ENCODE data around the gene SRGAP3.
"Not testable (repeated sequence)": the region's sequence is repeated elsewhere in the genome, so short reads cannot be mapped to it uniquely, and the experiment has no call there.

SRGAP3 gene

GRCh38 chr3:9102240-9102981 lies 147.0 kb downstream of the SRGAP3 start:
- no peak overlapping the region for H3K4me3 Mint-ChIP-seq
- H3K4me1 Mint-ChIP-seq, result no peaks in the 10 kb centered on the region
- no peak for ATAC-seq (replicated peaks; ENCODE audit: extremely low read depth, poor library complexity, severe bottlenecking)
- no peaks in the 10 kb centered on the region for H3K9me3 Mint-ChIP-seq
- H3K27me3 Mint-ChIP-seq, result peaks cover 16% of the 10 kb centered on the region
- no peak for DNase-seq (ENCODE audit: low spot score in 2 of 2)
- H3K36me3 Mint-ChIP-seq (ENCODE audit: insufficient read depth), result no peaks in the 10 kb centered on the region
- no peak overlapping the region for H3K27ac Mint-ChIP-seq (ENCODE audit: low read depth)

GRCh38 chr3:9101286-9101685 lies 148.2 kb downstream of the SRGAP3 start:
- no peak for DNase-seq (ENCODE audit: low spot score in 2 of 2)
- Mint-ChIP-seq H3K9me3 (no peaks in the 10 kb centered on the region), H3K36me3 (ENCODE audit: insufficient read depth) (no peaks in the 10 kb centered on the region), H3K4me3 (no peak overlapping the region), H3K27ac (ENCODE audit: low read depth) (no peak overlapping the region), H3K27me3 (peaks cover 16% of the 10 kb centered on the region), H3K4me1 (no peaks in the 10 kb centered on the region)
- ATAC-seq (replicated peaks; ENCODE audit: extremely low read depth, poor library complexity, severe bottlenecking), result no peak

- Mint-ChIP-seq H3K9me3 (no peaks in the 10 kb centered on the region), H3K4me1 (no peaks in the 10 kb centered on the region), H3K27ac (ENCODE audit: low read depth) (no peak overlapping the region), H3K27me3 (peaks cover 16% of the 10 kb centered on the region), H3K36me3 (ENCODE audit: insufficient read depth) (no peaks in the 10 kb centered on the region), H3K4me3 (no peak overlapping the region)
- DNase-seq (ENCODE audit: low spot score in 2 of 2) (no peak), ATAC-seq (replicated peaks; ENCODE audit: extremely low read depth, poor library complexity, severe bottlenecking) (no peak)
These were observed 148.9 kb downstream of the SRGAP3 start for GRCh38 chr3:9100513-9100894.

- Mint-ChIP-seq H3K27me3 (peaks cover 16% of the 10 kb centered on the region), H3K4me3 (no peak overlapping the region), H3K36me3 (ENCODE audit: insufficient read depth) (no peaks in the 10 kb centered on the region), H3K4me1 (no peaks in the 10 kb centered on the region), H3K9me3 (no peaks in the 10 kb centered on the region), H3K27ac (ENCODE audit: low read depth) (no peak overlapping the region)
- ATAC-seq (replicated peaks; ENCODE audit: extremely low read depth, poor library complexity, severe bottlenecking) (no peak), DNase-seq (ENCODE audit: low spot score in 2 of 2) (no peak)
These were observed 149.5 kb downstream of the SRGAP3 start for GRCh38 chr3:9099702-9100512.

- H3K9me3 Mint-ChIP-seq, result no peaks in the 10 kb centered on the region
- H3K4me3 Mint-ChIP-seq, result no peak overlapping the region
- ATAC-seq (replicated peaks; ENCODE audit: extremely low read depth, poor library complexity, severe bottlenecking) (no peak), DNase-seq (ENCODE audit: low spot score in 2 of 2) (no peak)
- H3K27me3 Mint-ChIP-seq, result peaks cover 16% of the 10 kb centered on the region
- no peak overlapping the region for H3K27ac Mint-ChIP-seq (ENCODE audit: low read depth)
- no peaks in the 10 kb centered on the region for H3K4me1 Mint-ChIP-seq
- no peaks in the 10 kb centered on the region for H3K36me3 Mint-ChIP-seq (ENCODE audit: insufficient read depth)
These were observed 150.4 kb downstream of the SRGAP3 start for GRCh38 chr3:9098716-9099675.

GRCh38 chr3:9097495-9097894 lies 152.0 kb downstream of the SRGAP3 start:
- Mint-ChIP-seq H3K27ac (ENCODE audit: low read depth) (no peak overlapping the region), H3K9me3 (no peaks in the 10 kb centered on the region), H3K4me3 (no peak overlapping the region), H3K4me1 (no peaks in the 10 kb centered on the region), H3K27me3 (peaks cover 16% of the 10 kb centered on the region), H3K36me3 (ENCODE audit: insufficient read depth) (no peaks in the 10 kb centered on the region)
- ATAC-seq (replicated peaks; ENCODE audit: extremely low read depth, poor library complexity, severe bottlenecking), result no peak
- no peak for DNase-seq (ENCODE audit: low spot score in 2 of 2)

GRCh38 chr3:9091486-9092235 lies 157.8 kb downstream of the SRGAP3 start:
- Mint-ChIP-seq H3K4me3 (no peak overlapping the region), H3K9me3 (no peaks in the 10 kb centered on the region), H3K36me3 (ENCODE audit: insufficient read depth) (no peaks in the 10 kb centered on the region), H3K27ac (ENCODE audit: low read depth) (no peak overlapping the region), H3K27me3 (no peaks in the 10 kb centered on the region), H3K4me1 (no peaks in the 10 kb centered on the region)
- DNase-seq (ENCODE audit: low spot score in 2 of 2) (no peak), ATAC-seq (replicated peaks; ENCODE audit: extremely low read depth, poor library complexity, severe bottlenecking) (no peak)

GRCh38 chr3:9088441-9089353 lies 160.7 kb downstream of the SRGAP3 start:
- ATAC-seq (replicated peaks; ENCODE audit: extremely low read depth, poor library complexity, severe bottlenecking) (no peak), DNase-seq (ENCODE audit: low spot score in 2 of 2) (no peak)
- Mint-ChIP-seq H3K4me1 (no peaks in the 10 kb centered on the region), H3K9me3 (no peaks in the 10 kb centered on the region), H3K27ac (ENCODE audit: low read depth) (no peak overlapping the region), H3K36me3 (ENCODE audit: insufficient read depth) (no peaks in the 10 kb centered on the region), H3K27me3 (no peaks in the 10 kb centered on the region), H3K4me3 (no peak overlapping the region)

- no peaks in the 10 kb centered on the region for H3K9me3 Mint-ChIP-seq
- no peak overlapping the region for H3K27ac Mint-ChIP-seq (ENCODE audit: low read depth)
- ATAC-seq (replicated peaks; ENCODE audit: extremely low read depth, poor library complexity, severe bottlenecking) (no peak), DNase-seq (ENCODE audit: low spot score in 2 of 2) (no peak)
- H3K36me3 Mint-ChIP-seq (ENCODE audit: insufficient read depth), result no peaks in the 10 kb centered on the region
- H3K4me1 Mint-ChIP-seq, result no peaks in the 10 kb centered on the region
- H3K4me3 Mint-ChIP-seq, result no peak overlapping the region
- no peaks in the 10 kb centered on the region for H3K27me3 Mint-ChIP-seq
These were observed 161.5 kb downstream of the SRGAP3 start for GRCh38 chr3:9087831-9088413.

GRCh38 chr3:9085428-9085827 lies 164.0 kb downstream of the SRGAP3 start:
- not testable (repeated sequence) for H3K27me3 Mint-ChIP-seq; H3K27ac Mint-ChIP-seq (ENCODE audit: low read depth); DNase-seq (ENCODE audit: low spot score in 2 of 2); ATAC-seq (replicated peaks; ENCODE audit: extremely low read depth, poor library complexity, severe bottlenecking); H3K9me3 Mint-ChIP-seq; H3K4me3 Mint-ChIP-seq; H3K4me1 Mint-ChIP-seq; H3K36me3 Mint-ChIP-seq (ENCODE audit: insufficient read depth)

GRCh38 chr3:9081184-9081818 lies 168.1 kb downstream of the SRGAP3 start:
- Mint-ChIP-seq H3K36me3 (ENCODE audit: insufficient read depth) (no peaks in the 10 kb centered on the region), H3K4me3 (no peak overlapping the region), H3K27me3 (no peaks in the 10 kb centered on the region), H3K4me1 (no peaks in the 10 kb centered on the region), H3K27ac (ENCODE audit: low read depth) (no peak overlapping the region), H3K9me3 (no peaks in the 10 kb centered on the region)
- DNase-seq (ENCODE audit: low spot score in 2 of 2) (no peak), ATAC-seq (replicated peaks; ENCODE audit: extremely low read depth, poor library complexity, severe bottlenecking) (no peak)

Data from central memory CD8-positive, alpha-beta T cell (primary cell).